CD14-positive monocyte (primary cell): ENCODE data around the gene TNFRSF4. TPM values are rescaled to one million over a fixed set of nuclear protein-coding genes. Genes with fewer than 3 reads are reported as not detected.
"Not testable (repeated sequence)": the region's sequence is repeated elsewhere in the genome, so short reads cannot be mapped to it uniquely, and the experiment has no call there.

ENCODE experiments used
- DNase-seq, 3 donors: peaks; one replicate each; pipeline ENCODE4 v3.0.0-alpha.2; 2011 to 2022
- H2AFZ ChIP-seq: 2 replicates; pipeline ENCODE4 v1.6.0; 2012; ENCODE audit warnings: mild to moderate bottlenecking, low read depth, low read length, inconsistent platforms; ENCODE audit not compliant: insufficient read depth, poor library complexity, severe bottlenecking
- H3K27ac ChIP-seq, 2 donors: 1 replicate in 1 of 2; 2 replicates in 1 of 2; pipeline ENCODE4 v1.5.1; 2012 to 2013; ENCODE audit warnings: low read length in 2 of 2, control low read depth in 1 of 2, inconsistent platforms in 1 of 2, low read depth in 1 of 2, mild to moderate bottlenecking in 1 of 2
- H3K27me3 ChIP-seq, 2 donors: one replicate each; pipeline versions ENCODE4 v1.6.0 to v1.6.1; 2011 to 2013; ENCODE audit warnings: low read length in 2 of 2; ENCODE audit not compliant: control insufficient read depth in 2 of 2, insufficient read depth in 2 of 2
- H3K36me3 ChIP-seq, 2 donors: replicated peaks in 1 of 2; 1 replicate in 1 of 2; 2 replicates in 1 of 2; pipeline versions ENCODE4 v1.5.1 to v1.6.1; 2012 to 2013; ENCODE audit warnings: low read length in 2 of 2, control low read depth in 1 of 2, inconsistent platforms in 1 of 2, mild to moderate bottlenecking in 1 of 2; ENCODE audit not compliant: insufficient read depth in 2 of 2, control insufficient read depth in 1 of 2
- H3K4me1 ChIP-seq, 2 donors: 1 replicate in 1 of 2; 2 replicates in 1 of 2; pipeline versions ENCODE4 v1.5.1 to v1.6.1; 2012 to 2013; ENCODE audit warnings: low read length in 2 of 2, control low read depth in 1 of 2, inconsistent platforms in 1 of 2, mild to moderate bottlenecking in 1 of 2, moderate library complexity in 1 of 2; ENCODE audit not compliant: insufficient read depth in 2 of 2, control insufficient read depth in 1 of 2
- H3K4me2 ChIP-seq: replicated peaks from 2 replicates; pipeline ENCODE3; 2012; ENCODE audit warnings: low read length, moderate library complexity, mild to moderate bottlenecking; ENCODE audit not compliant: poor library complexity, severe bottlenecking; ENCODE audit errors: extremely low read depth
- H3K4me3 ChIP-seq, 3 experiments: fragments of 200-600 bp in 1 of 3; sonication (generic) in 1 of 3; replicated peaks in 1 of 3; 1 replicate in 2 of 3; 2 replicates in 1 of 3; pipeline ENCODE4 v1.5.1; 2011 to 2013; ENCODE audit warnings: low read length in 3 of 3, mild to moderate bottlenecking in 3 of 3, control low read depth in 2 of 3, low read depth in 2 of 3, inconsistent platforms in 1 of 3, moderate library complexity in 1 of 3
- H3K79me2 ChIP-seq: 2 replicates; pipeline ENCODE4 v1.6.0; 2012; ENCODE audit warnings: mild to moderate bottlenecking, control low read depth, inconsistent platforms, low read length, moderate library complexity; ENCODE audit not compliant: insufficient read depth
- H3K9ac ChIP-seq: 2 replicates; pipeline ENCODE4 v1.6.0; 2017; ENCODE audit warnings: low read length, mild to moderate bottlenecking; ENCODE audit not compliant: insufficient read depth, poor library complexity, severe bottlenecking
- H3K9me3 ChIP-seq, 2 donors: replicated peaks in 1 of 2; 1 replicate in 1 of 2; 2 replicates in 1 of 2; pipeline versions ENCODE4 v1.5.1 to v1.6.1; 2012 to 2013; ENCODE audit warnings: low read length in 2 of 2, control low read depth in 1 of 2; ENCODE audit not compliant: control insufficient read depth in 1 of 2, insufficient read depth in 1 of 2
- H4K20me1 ChIP-seq: 2 replicates; pipeline ENCODE4 v1.6.0; 2012; ENCODE audit warnings: mild to moderate bottlenecking, low read length, control low read depth, moderate library complexity; ENCODE audit not compliant: insufficient read depth
- H3K27ac Mint-ChIP-seq, 7 donors: one replicate each; pipeline ENCODE4 v1.8.0; 2020; ENCODE audit warnings: mild to moderate bottlenecking in 7 of 7, mixed read lengths in 7 of 7, moderate library complexity in 6 of 7, inconsistent platforms in 2 of 7
- H3K27me3 Mint-ChIP-seq, 3 donors: one replicate each; pipeline ENCODE4 v1.8.0; 2021 to 2022; ENCODE audit warnings: low read depth in 3 of 3, mild to moderate bottlenecking in 3 of 3, mixed read lengths in 3 of 3, moderate library complexity in 3 of 3, inconsistent platforms in 1 of 3
- H3K36me3 Mint-ChIP-seq, 2 donors: one replicate each; pipeline ENCODE4 v1.8.0; 2020; ENCODE audit warnings: mixed read lengths in 2 of 2, inconsistent platforms in 1 of 2, mild to moderate bottlenecking in 1 of 2
- H3K4me1 Mint-ChIP-seq: one replicate; pipeline ENCODE4 v1.8.0; 2020; ENCODE audit warnings: mild to moderate bottlenecking, mixed read lengths
- H3K4me3 Mint-ChIP-seq, 2 donors: one replicate each; pipeline ENCODE4 v1.8.0; 2020; ENCODE audit warnings: mild to moderate bottlenecking in 2 of 2, mixed read lengths in 2 of 2, moderate library complexity in 1 of 2
- H3K9me3 Mint-ChIP-seq, 7 donors: one replicate each; pipeline ENCODE4 v1.8.0; 2020 to 2022; ENCODE audit warnings: mixed read lengths in 7 of 7, mild to moderate bottlenecking in 6 of 7, moderate library complexity in 6 of 7, inconsistent platforms in 2 of 7
- CTCF ChIP-seq: fragments of 200-600 bp; IDR thresholded peaks from one replicate; pipeline ENCODE4 v1.8.0; 2022; ENCODE audit warnings: antibody characterized with exemption, mild to moderate bottlenecking
- WGBS: methylation state at CpG from one replicate; pipeline ENCODE4 v1.1.5; 2013; ENCODE audit warnings: missing lambda C conversion rate; ENCODE audit not compliant: insufficient coverage; 5-methylcytosine and 5-hydroxymethylcytosine counted together
- intact Hi-C, 2 donors: fragments of 100-400 bp; cut with micrococcal nuclease; formaldehyde crosslinking; loops; one replicate each; pipeline versions ENCODE4 v1.15.0 to v1.15.1; 2023
- polyA plus RNA-seq, 3 donors: library from polyadenylated mRNA; depleted of rRNA in 1 of 3; unstranded in 2 of 3; stranded (reverse) in 1 of 3; fragments of 300-500 nt in 2 of 3; fragments of >200 nt in 1 of 3; fragmentation: Illumina TruSeq in 2 of 3; gene quantifications; 1 replicate in 2 of 3; 2 replicates in 1 of 3; pipeline ENCODE4 v1.2.3, GENCODE V29; 2012 to 2021

The TNFRSF4 gene
- polyA plus RNA-seq, 3 donors, result 0.05 TPM; not detected in 2

DNA sequence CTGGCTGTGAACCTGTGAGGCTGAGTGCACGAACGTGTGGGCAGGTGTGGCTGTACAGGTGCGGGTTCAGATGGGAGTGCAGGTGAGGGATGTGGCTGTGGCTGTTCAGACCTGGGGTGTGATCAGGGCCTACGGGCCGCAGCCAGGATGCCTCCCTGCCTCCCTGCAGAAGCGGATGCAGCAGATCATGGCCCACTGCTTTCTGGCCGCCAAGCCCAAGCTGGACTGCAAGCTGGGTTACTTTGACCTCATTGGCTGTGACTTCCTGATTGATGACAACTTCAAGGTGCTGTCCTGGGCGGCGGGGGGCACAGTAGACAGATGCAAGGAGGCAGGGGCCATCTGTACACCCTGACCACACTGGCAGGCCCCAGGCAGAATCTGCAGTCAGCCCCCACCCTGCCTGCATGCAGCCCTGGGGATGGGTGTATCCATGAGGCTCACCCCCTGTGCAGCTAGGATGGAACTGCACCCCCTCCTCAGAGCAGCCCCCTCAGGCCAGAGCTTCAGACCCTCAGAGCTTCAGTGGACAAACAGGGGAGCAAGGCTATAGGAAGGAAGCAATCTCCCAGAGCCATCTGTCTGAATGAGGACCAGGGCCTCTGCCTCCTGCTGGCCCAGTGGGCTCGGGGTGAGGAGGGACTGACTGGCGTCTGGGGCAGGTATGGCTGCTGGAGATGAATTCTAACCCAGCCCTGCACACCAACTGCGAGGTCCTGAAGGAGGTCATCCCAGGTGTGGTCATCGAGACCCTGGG lies 17.3 kb downstream of the TNFRSF4 start:
- Mint-ChIP-seq H3K4me1 (no peaks in the 10 kb centered on the region), H3K27ac (no peak overlapping the region), H3K36me3 (no peaks in the 10 kb centered on the region), H3K4me3 (no peak overlapping the region), H3K9me3 (peaks cover 16 to 30% (median 27%) of the 10 kb centered on the region in 7 donors), H3K27me3 (peaks cover 14 to 32% (median 20%) of the 10 kb centered on the region in 3 donors)
- Histone ChIP-seq H3K4me3 (no peak overlapping the region), H4K20me1 (no peaks in the 10 kb centered on the region), H3K79me2 (no peaks in the 10 kb centered on the region), H3K4me1 (no peaks in the 10 kb centered on the region), H3K27me3 (peaks cover 0 to 9% of the 10 kb centered on the region in 2 donors), H3K36me3 (no peaks in the 10 kb centered on the region), H2AFZ (no peak overlapping the region), H3K27ac (no peak overlapping the region), H3K9me3 (peaks cover 0 to 14% of the 10 kb centered on the region in 2 donors), H3K9ac (no peak overlapping the region), H3K4me2 (no peak overlapping the region)
- WGBS, result 93% methylated on average over 11 of the region's 13 CpGs
- DNase-seq, result no peak
- intact Hi-C loops, result no loop called here
- TF ChIP-seq CTCF, result no peak

- H3K4me1 Mint-ChIP-seq, H3K27ac ChIP-seq, H3K4me3 ChIP-seq, H3K79me2 ChIP-seq, H4K20me1 ChIP-seq, H3K4me3 Mint-ChIP-seq, H3K27me3 ChIP-seq, H3K4me2 ChIP-seq, H2AFZ ChIP-seq, H3K36me3 ChIP-seq, H3K4me1 ChIP-seq, H3K36me3 Mint-ChIP-seq, intact Hi-C loops, H3K27ac Mint-ChIP-seq, DNase-seq, H3K9ac ChIP-seq: not testable (repeated sequence)
- H3K9me3 ChIP-seq, result peaks cover 0 to 17% of the 10 kb centered on the region in 2 donors
- Mint-ChIP-seq H3K27me3 (peaks cover 14 to 28% (median 19%) of the 10 kb centered on the region in 3 donors), H3K9me3 (peaks cover 16 to 31% (median 28%) of the 10 kb centered on the region in 7 donors)
- 85% methylated on average over 4 of the region's 6 CpGs for WGBS
Measured at GRCh38 chr1:1195726-1196125, 18.2 kb downstream of the TNFRSF4 start.
